H1 (cell line): ENCODE data around the gene GTF2IRD1. TPM values are rescaled to one million over a fixed set of nuclear protein-coding genes. Genes with fewer than 3 reads are reported as not detected.

Source experiments
- CTCF ChIA-PET: fragments of 300-600 bp; sonication (Branson Sonifier 250); formaldehyde crosslinking; loops from one replicate; lab custom pipeline; 2021; ENCODE audit not compliant: partially characterized antibody; lab: Charles Lee
- POLR2A ChIA-PET: fragments of 300-600 bp; sonication (Branson Sonifier 250); formaldehyde crosslinking; loops from one replicate; lab custom pipeline; 2021; ENCODE audit warnings: inconsistent platforms; ENCODE audit not compliant: partially characterized antibody; lab: Charles Lee
- DNase-seq, 2 experiments: peaks; one replicate each; pipeline versions ENCODE4 v3.0.0 to v3.0.0-alpha.2; 2010 to 2022; ENCODE audit warnings: low spot score in 2 of 2, low read depth in 1 of 2, mixed read lengths in 1 of 2
- FAIRE-seq: peaks from 2 replicates; lab custom pipeline; 2011; peaks lifted over from hg19 to GRCh38; lab: Jason Lieb, UNC
- H2AFZ ChIP-seq: 2 replicates; pipeline ENCODE4 v1.8.1; 2012; ENCODE audit warnings: low read length, inconsistent platforms
- H2AK5ac ChIP-seq: 2 replicates; pipeline ENCODE4 v1.6.1; 2013; ENCODE audit warnings: low read depth, low read length
- H2BK120ac ChIP-seq: replicated peaks from 2 replicates; pipeline ENCODE3; 2013; ENCODE audit warnings: low read depth, low read length, inconsistent platforms
- H2BK12ac ChIP-seq: 2 replicates; pipeline ENCODE4 v1.6.1; 2013; ENCODE audit warnings: low read depth, low read length
- H2BK15ac ChIP-seq: 2 replicates; pipeline ENCODE4 v1.6.1; 2013; ENCODE audit warnings: low read length
- H2BK20ac ChIP-seq: 2 replicates; pipeline ENCODE4 v1.6.1; 2013; ENCODE audit warnings: low read length
- H2BK5ac ChIP-seq: 2 replicates; pipeline ENCODE4 v1.6.1; 2013; ENCODE audit warnings: low read depth, low read length
- H3K14ac ChIP-seq: 2 replicates; pipeline ENCODE4 v1.6.1; 2013; ENCODE audit warnings: inconsistent platforms; ENCODE audit not compliant: insufficient read length
- H3K18ac ChIP-seq: 2 replicates; pipeline ENCODE4 v1.6.1; 2013; ENCODE audit warnings: low read length; ENCODE audit errors: extremely low read depth
- H3K23ac ChIP-seq: 2 replicates; pipeline ENCODE4 v1.6.1; 2013; ENCODE audit warnings: inconsistent platforms; ENCODE audit not compliant: insufficient read length
- H3K23me2 ChIP-seq: 2 replicates; pipeline ENCODE4 v1.6.1; 2013; ENCODE audit warnings: low read depth, low read length
- H3K27ac ChIP-seq: 2 replicates; pipeline ENCODE4 v1.6.1; 2011; ENCODE audit warnings: low read depth, low read length, inconsistent platforms
- H3K27me3 ChIP-seq, 4 experiments: replicated peaks in 1 of 4; 1 replicate in 1 of 4; 2 replicates in 3 of 4; pipeline versions ENCODE4 v1.6.1 to v1.8.1; 2011 to 2013; ENCODE audit warnings: low read length in 3 of 4, mild to moderate bottlenecking in 3 of 4, inconsistent platforms in 2 of 4, mixed read lengths in 2 of 4, moderate library complexity in 1 of 4; ENCODE audit not compliant: control insufficient read depth in 3 of 4, insufficient read depth in 3 of 4; ENCODE audit errors: extremely low read depth in 1 of 4
- H3K36me3 ChIP-seq, 4 experiments: 2 replicates each; pipeline versions ENCODE4 v1.6.1 to v1.8.1; 2011 to 2013; ENCODE audit warnings: mild to moderate bottlenecking in 4 of 4, low read length in 3 of 4, moderate library complexity in 2 of 4, control low read depth in 1 of 4, inconsistent platforms in 1 of 4; ENCODE audit not compliant: insufficient read depth in 4 of 4, control insufficient read depth in 2 of 4
- H3K4ac ChIP-seq: replicated peaks from 2 replicates; pipeline ENCODE3; 2013; ENCODE audit warnings: low read length, low read depth, mixed read lengths, inconsistent platforms; ENCODE audit not compliant: insufficient read length
- H3K4me1 ChIP-seq, 4 experiments: replicated peaks in 1 of 4; 1 replicate in 1 of 4; 2 replicates in 3 of 4; pipeline versions ENCODE4 v1.6.1 to v1.8.1; 2011 to 2013; ENCODE audit warnings: low read length in 3 of 4, inconsistent platforms in 2 of 4, mixed read lengths in 1 of 4; ENCODE audit not compliant: insufficient read depth in 4 of 4, control insufficient read depth in 3 of 4
- H3K4me2 ChIP-seq, 2 experiments: 2 replicates each; pipeline versions ENCODE4 v1.6.1 to v1.8.1; 2011 to 2013; ENCODE audit warnings: low read depth in 2 of 2, low read length in 2 of 2, control low read depth in 1 of 2, inconsistent platforms in 1 of 2, mild to moderate bottlenecking in 1 of 2; ENCODE audit not compliant: insufficient read depth in 1 of 2
- H3K4me3 ChIP-seq, 4 experiments: fragments of 200-600, 300-600 bp in 1 of 4; sonication (generic), shearing (Covaris generic), sonication (Bioruptor Twin) in 1 of 4; 2 replicates each; pipeline versions ENCODE4 v1.5.1 to v1.8.1; 2011 to 2016; ENCODE audit warnings: low read length in 4 of 4, low read depth in 3 of 4, control low read depth in 2 of 4, inconsistent platforms in 2 of 4, mild to moderate bottlenecking in 2 of 4, mixed read lengths in 1 of 4, moderate library complexity in 1 of 4; ENCODE audit not compliant: insufficient read depth in 2 of 4; ENCODE audit errors: extremely low read depth in 1 of 4
- H3K56ac ChIP-seq: replicated peaks from 2 replicates; pipeline ENCODE3; 2013; ENCODE audit warnings: low read depth, mild to moderate bottlenecking, mixed read lengths, low read length, inconsistent platforms; ENCODE audit not compliant: insufficient read length
- H3K79me1 ChIP-seq: 2 replicates; pipeline ENCODE4 v1.6.1; 2013; ENCODE audit warnings: low read depth, low read length, control low read depth
- H3K79me2 ChIP-seq, 2 experiments: 2 replicates each; pipeline versions ENCODE4 v1.6.1 to v1.8.1; 2012 to 2013; ENCODE audit warnings: low read length in 2 of 2, mild to moderate bottlenecking in 2 of 2, inconsistent platforms in 1 of 2; ENCODE audit not compliant: insufficient read depth in 2 of 2, control insufficient read depth in 1 of 2
- H3K9ac ChIP-seq, 4 experiments: replicated peaks in 1 of 4; 1 replicate in 1 of 4; 2 replicates in 3 of 4; pipeline versions ENCODE4 v1.6.1 to v1.8.1; 2011 to 2013; ENCODE audit warnings: low read depth in 3 of 4, low read length in 3 of 4, control low read depth in 2 of 4, mild to moderate bottlenecking in 2 of 4, moderate library complexity in 2 of 4, inconsistent platforms in 1 of 4; ENCODE audit errors: extremely low read depth in 1 of 4
- H3K9me3 ChIP-seq, 2 experiments: 2 replicates each; pipeline versions ENCODE4 v1.6.1 to v1.8.1; 2012 to 2013; ENCODE audit warnings: mild to moderate bottlenecking in 2 of 2, moderate library complexity in 2 of 2, control low read depth in 1 of 2, inconsistent platforms in 1 of 2, low read depth in 1 of 2, low read length in 1 of 2, mixed read lengths in 1 of 2; ENCODE audit not compliant: insufficient read depth in 2 of 2
- H4K20me1 ChIP-seq, 2 experiments: replicated peaks in 1 of 2; 2 replicates each; pipeline versions ENCODE3 to v1.8.1; 2011 to 2013; ENCODE audit warnings: inconsistent platforms in 2 of 2, low read length in 2 of 2, mild to moderate bottlenecking in 1 of 2; ENCODE audit not compliant: insufficient read depth in 2 of 2, control insufficient read depth in 1 of 2
- H4K5ac ChIP-seq: 2 replicates; pipeline ENCODE4 v1.6.1; 2013; ENCODE audit warnings: low read length, low read depth, mixed read lengths, inconsistent platforms; ENCODE audit not compliant: insufficient read length
- H4K8ac ChIP-seq: 2 replicates; pipeline ENCODE4 v1.8.0; 2013; ENCODE audit warnings: mild to moderate bottlenecking, moderate library complexity, low read length, inconsistent platforms; ENCODE audit not compliant: insufficient read depth; ENCODE audit errors: extremely low read depth
- H4K91ac ChIP-seq: replicated peaks from 2 replicates; pipeline ENCODE3; 2013; ENCODE audit warnings: low read length, mixed read lengths, inconsistent platforms; ENCODE audit not compliant: insufficient read length
- ASH2L ChIP-seq: fragments of 200-600, 300-600 bp; sonication (generic); IDR thresholded peaks from one replicate; pipeline ENCODE4 v1.7.1; 2017; ENCODE audit warnings: low read length
- EP300 ChIP-seq, 2 experiments: IDR thresholded peaks; 1 replicate in 1 of 2; 2 replicates in 1 of 2; pipeline ENCODE4 v1.6.1; 2011 to 2012; ENCODE audit warnings: low read depth in 2 of 2, low read length in 2 of 2, mild to moderate bottlenecking in 2 of 2, borderline replicate concordance in 1 of 2, inconsistent platforms in 1 of 2, moderate library complexity in 1 of 2
- FOSL1 ChIP-seq: IDR thresholded peaks from 2 replicates; pipeline ENCODE4 v1.6.1; 2011; ENCODE audit warnings: mild to moderate bottlenecking, low read depth, low read length, moderate library complexity; ENCODE audit not compliant: insufficient read depth
- JUND ChIP-seq: IDR thresholded peaks from 2 replicates; pipeline ENCODE4 v1.6.1; 2011; ENCODE audit warnings: mild to moderate bottlenecking, improper control_type of control experiment, low read length
- TCF12 ChIP-seq: IDR thresholded peaks from 2 replicates; pipeline ENCODE4 v1.6.1; 2011; ENCODE audit warnings: low read depth, mild to moderate bottlenecking, low read length
- WGBS, 2 experiments: shearing (Covaris generic) in 1 of 2; methylation state at CpG; one replicate each; pipeline versions ENCODE4 v1.1.6 to v1.1.7; 2013 to 2015; ENCODE audit warnings: low lambda C conversion rate in 2 of 2, mixed read lengths in 2 of 2, inconsistent platforms in 1 of 2, low coverage in 1 of 2, missing lambda C conversion rate in 1 of 2; ENCODE audit not compliant: insufficient replicate concordance in 2 of 2, insufficient coverage in 1 of 2, insufficient read length in 1 of 2; ENCODE audit errors: extremely low coverage in 1 of 2, missing lambda C conversion rate in 1 of 2; 5-methylcytosine and 5-hydroxymethylcytosine counted together
- polyA plus RNA-seq, 7 experiments: library from polyadenylated mRNA; depleted of rRNA in 3 of 7; stranded (reverse) in 5 of 7; unstranded in 2 of 7; fragments of >200 nt in 5 of 7; fragments of 200-250 nt in 2 of 7; gene quantifications; 1 replicate in 5 of 7; 2 replicates in 1 of 7; 4 replicates in 1 of 7; pipeline versions ENCODE4 v1.2.1 to v1.2.3, GENCODE V29; 2011 to 2013; ENCODE audit warnings: missing spikeins in 2 of 7, mixed read lengths in 2 of 7
- total RNA-seq: library from RNA; stranded (reverse); fragmentation: NEBNext Ultra II Directional; extraction: Animal tissue kit (Norgen Biotek cat#: 25700); gene quantifications from 2 replicates; pipeline ENCODE4 v1.2.1, GENCODE V29; 2021

Gene GTF2IRD1
- total and polyA plus RNA-seq, 2 of the 8 experiments (the other 6 are each of a cell fraction or from before 2014, with no cell fraction given), result 27.4 to 45.4 TPM

- TF ChIP-seq ASH2L (no peak), TCF12 (no peak), JUND (no peak), EP300 (IDR thresholded peaks at IDR 0.05; ENCODE audit: borderline replicate concordance in 1 of 2, low read depth in 2 of 2, low read length in 2 of 2) (no peak), FOSL1 (no peak)
- Histone ChIP-seq H4K20me1 (peaks cover 4 to 15% of the 10 kb centered on the region in 2 experiments), H2BK120ac (no peak overlapping the region), H2BK15ac (no peak overlapping the region), H2AK5ac (no peak overlapping the region), H3K36me3 (no peaks in the 10 kb centered on the region), H4K8ac (no peak overlapping the region), H2AFZ (no peak overlapping the region), H2BK20ac (no peak overlapping the region), H3K18ac (no peak overlapping the region), H3K9ac (no peak overlapping the region), H3K4me3 (no peak overlapping the region), H2BK5ac (0 out of 2 replicates have a peak overlapping the region, but pooled peaks have one; percentile 44), H3K9me3 (no peaks in the 10 kb centered on the region), H3K27me3 (no peaks in the 10 kb centered on the region), H4K5ac (no peak overlapping the region), H3K4me1 (peaks cover 3 to 16% (median 10%) of the 10 kb centered on the region in 4 experiments; a peak in 5 of 7 replicates), H3K27ac (no peak overlapping the region), H3K23me2 (no peaks in the 10 kb centered on the region), H2BK12ac (no peak overlapping the region), H3K23ac (no peak overlapping the region), H3K56ac (no peak overlapping the region), H3K4ac (no peak overlapping the region), H3K14ac (no peak overlapping the region), H3K4me2 (no peak overlapping the region), H3K79me2 (peaks cover 0 to 55% of the 10 kb centered on the region in 2 experiments; a peak in 2 of 4 replicates), H3K79me1 (peaks cover 20% of the 10 kb centered on the region), H4K91ac (no peak overlapping the region)
- WGBS, 2 experiments, result 91% methylated on average over 16 of the region's 16 CpGs; no CpG with 5 or more reads in 1 of the 2 experiments
- ChIA-PET CTCF (interaction anchor here (0.8 to 1.3 kb wide), 6 partner anchors 8 to 32 kb away, joined by 3 to 9 read pairs (median 4); no protein-coding TSS in a partner anchor), POLR2A (interaction anchor here (0.8 to 1.9 kb wide), 7 partner anchors 10 to 22 kb away, joined by 3 to 5 read pairs (median 4); no protein-coding TSS in a partner anchor)
- DNase-seq, result no peak
- FAIRE-seq, result peak; percentile 68
Observed at GRCh38 chr7:74482629-74483401, 29.1 kb downstream of the GTF2IRD1 start.
